ENCODE data around the gene PYGM. TPM values are rescaled to one million over a fixed set of nuclear protein-coding genes. Genes with fewer than 3 reads are reported as not detected.

The PYGM gene
- total RNA-seq, 4 donors from 2014 or later, result 2.1 to 25.9 (median 12.2) TPM

Other genes starting within 250 kb of the PYGM start
- gene SLC22A11, start 204.0 kb downstream of the PYGM start, total RNA-seq, result not detected
- gene SLC22A12, start 168.8 kb downstream of the PYGM start, total RNA-seq, result under 1 TPM in 1 of 4 donors, not detected in 3; 0.56 TPM
- gene NRXN2, start 36.8 kb downstream of the PYGM start, total RNA-seq, result 1 to 10 TPM; 1.5 to 6.3 (median 3.4) TPM
- gene RASGRP2, start 15.8 kb downstream of the PYGM start, total RNA-seq, result 10 to 100 TPM in 3 of 4 donors, 1 to 10 TPM in 1; 9.3 to 53.1 (median 14.0) TPM
- gene SF1, start 18.6 kb upstream of the PYGM start, total RNA-seq, result 100 to 1,000 TPM; 209 to 411 (median 320) TPM
- gene MAP4K2, start 43.2 kb upstream of the PYGM start, total RNA-seq, result 10 to 100 TPM in 3 of 4 donors, 1 to 10 TPM in 1; 8.5 to 33.3 (median 17.7) TPM
- 10 to 100 TPM in 3 of 4 donors, 1 to 10 TPM in 1; 7.3 to 20.2 (median 12.2) TPM for gene MEN1, start 50.6 kb upstream of the PYGM start, total RNA-seq
- gene CDC42BPG, start 84.7 kb upstream of the PYGM start, total RNA-seq, result under 1 TPM; 0.19 to 0.48 (median 0.42) TPM
- gene EHD1, start 118.6 kb upstream of the PYGM start, total RNA-seq, result 100 to 1,000 TPM in 2 of 4 donors, 10 to 100 TPM in 2; 66.4 to 226 (median 94.8) TPM
- gene ATG2A, start 157.2 kb upstream of the PYGM start, total RNA-seq, result 10 to 100 TPM; 20.3 to 34.8 (median 22.2) TPM
- gene PPP2R5B, start 164.7 kb upstream of the PYGM start, total RNA-seq, result 10 to 100 TPM in 3 of 4 donors, 1 to 10 TPM in 1; 7.8 to 20.3 (median 12.4) TPM
- gene GPHA2, start 175.9 kb upstream of the PYGM start, total RNA-seq, result not detected
- not detected for gene MAJIN, start 212.1 kb upstream of the PYGM start, total RNA-seq
- 1 to 10 TPM in 2 of 4 donors, under 1 TPM in 2; 0.46 to 6.0 (median 1.2) TPM for gene BATF2, start 237.0 kb upstream of the PYGM start, total RNA-seq